ENCODE results near the gene SORCS3. TPM values are rescaled to one million over a fixed set of nuclear protein-coding genes. Genes with fewer than 3 reads are reported as not detected.

The SORCS3 gene
- total and polyA plus RNA-seq, 2 of the 4 experiments (the other 2 are of a cell fraction) = not detected

GRCh38 chr10:104921763-104922162 is 280.7 kb downstream of the SORCS3 start:
- no peak overlapping the region for H3K18ac ChIP-seq (ENCODE audit: low read depth, low read length)
- H3K27me3 ChIP-seq (ENCODE audit: control insufficient read depth, insufficient read depth, low read length) = no peaks in the 10 kb centered on the region
- DNase-seq (no peak), ATAC-seq (ENCODE audit: low read depth) (no peak)
- dilution Hi-C loops (cut with HindIII; ENCODE audit: low sequenced_read_pairs, unreplicated experiment) = no loop called here
- H2AFZ ChIP-seq (replicated peaks; ENCODE audit: low read length, poor library complexity) = no peak overlapping the region
- H3K4me1 ChIP-seq (ENCODE audit: control insufficient read depth, insufficient read depth, low read length) = no peaks in the 10 kb centered on the region
- no peaks in the 10 kb centered on the region for H3K36me3 ChIP-seq (ENCODE audit: control insufficient read depth, insufficient read depth, low read length)
- no peak overlapping the region for H3K56ac ChIP-seq (ENCODE audit: extremely low read depth, insufficient read depth, low read length)
- H3K9me1 ChIP-seq (ENCODE audit: insufficient read depth, low read length) = no peaks in the 10 kb centered on the region
- ChIA-PET CTCF (no interaction called here), POLR2A (ENCODE audit: unreplicated experiment) (no interaction called here)
- no peak overlapping the region for H3K4ac ChIP-seq (ENCODE audit: low read depth, low read length)
- H3K79me1 ChIP-seq (ENCODE audit: low read depth in 1 of 2, low read length in 2 of 2) = no peaks in the 10 kb centered on the region
- H3K27ac ChIP-seq (ENCODE audit: insufficient read depth, low read length) = no peak overlapping the region
- in situ Hi-C loops (cut with MboI; ENCODE audit: low sequenced_read_pairs) = no loop called here
- H2BK120ac ChIP-seq (ENCODE audit: low read depth, low read length) = no peak overlapping the region
- H2AK5ac ChIP-seq (ENCODE audit: low read depth, low read length) = no peak overlapping the region
- WGBS, 2 experiments (ENCODE audit: extremely low coverage in 2 of 2, insufficient read length in 1 of 2) = 73% methylated on average over 5 of the region's 5 CpGs; no CpG with 5 or more reads in 1 of the 2 experiments
- no peak overlapping the region for H2BK15ac ChIP-seq (ENCODE audit: low read depth, low read length)
- TF ChIP-seq SMC3 (IDR thresholded peaks at IDR 0.05; ENCODE audit: low read depth, low read length) (no peak), USF2 (IDR thresholded peaks at IDR 0.05; ENCODE audit: low read depth, low read length) (no peak), RFX5 (IDR thresholded peaks at IDR 0.05; ENCODE audit: low read depth, low read length) (no peak), CHD1 (IDR thresholded peaks at IDR 0.05; ENCODE audit: low read depth, low read length) (no peak), CTCF (conservative IDR thresholded peaks at IDR 0.05; ENCODE audit: low read depth, low read length) (no peak), POLR2A (IDR thresholded peaks at IDR 0.05; ENCODE audit: low read depth, low read length) (no peak), ELK1 (IDR thresholded peaks at IDR 0.05; ENCODE audit: borderline replicate concordance, low read depth, low read length) (no peak), BHLHE40 (IDR thresholded peaks at IDR 0.05; ENCODE audit: low read depth, low read length) (no peak), NFE2L2 (IDR thresholded peaks at IDR 0.05; ENCODE audit: low read depth, low read length) (no peak), MXI1 (IDR thresholded peaks at IDR 0.05; ENCODE audit: borderline replicate concordance, low read depth, low read length) (no peak), MAFK (IDR thresholded peaks at IDR 0.05; ENCODE audit: low read depth, low read length) (no peak), FOS (IDR thresholded peaks at IDR 0.05; ENCODE audit: low read depth, low read length) (no peak), CEBPB (IDR thresholded peaks at IDR 0.05; ENCODE audit: low read depth, low read length) (no peak), MAZ (IDR thresholded peaks at IDR 0.05; ENCODE audit: borderline replicate concordance, low read depth, low read length) (no peak), RAD21 (IDR thresholded peaks at IDR 0.05; ENCODE audit: low read length) (no peak)
- H4K91ac ChIP-seq (ENCODE audit: insufficient read depth, low read depth, low read length) = no peak overlapping the region
- H4K8ac ChIP-seq (ENCODE audit: low read depth in 2 of 2, low read length in 2 of 2) = no peak overlapping the region
- no peak overlapping the region for H4K5ac ChIP-seq (ENCODE audit: low read depth, low read length)
- H2BK5ac ChIP-seq (ENCODE audit: low read depth, low read length, poor library complexity, severe bottlenecking) = no peak overlapping the region
- peaks cover 13% of the 10 kb centered on the region; the same call in 1 of the 2 replicates for H3K9me3 ChIP-seq (ENCODE audit: control insufficient read depth, insufficient read depth, low read length)
- no peak overlapping the region for H3K4me3 ChIP-seq (ENCODE audit: insufficient read depth, low read depth, low read length)
- intact Hi-C loops (cut with micrococcal nuclease) = no loop called here
- no peak overlapping the region for H3K14ac ChIP-seq (replicated peaks; ENCODE audit: low read depth, low read length)
- no peak overlapping the region for H2AK9ac ChIP-seq (replicated peaks; ENCODE audit: low read depth, low read length, poor library complexity)
- no peak overlapping the region for H3K9ac ChIP-seq (ENCODE audit: low read depth, low read length)
- no peaks in the 10 kb centered on the region for H4K20me1 ChIP-seq (ENCODE audit: insufficient read depth, low read length)
- no peak overlapping the region for H3K4me2 ChIP-seq (ENCODE audit: low read depth, low read length)
- no peak overlapping the region for H2BK20ac ChIP-seq (ENCODE audit: low read depth, low read length)
- no peak overlapping the region for H3K23ac ChIP-seq (ENCODE audit: low read depth, low read length)
- no TSS peak for BruUV-seq (replicated peaks)

Measured in IMR-90 (cell line).